IPS-18a (cell line): Measurements from ENCODE around the gene NCAPD3.
A peak's percentile ranks its signal among the peaks of the same experiment; 100 is the strongest.

ENCODE experiments used
- H3K27ac ChIP-seq: one replicate; pipeline ENCODE4 v1.5.1; 2013; ENCODE audit warnings: low read length
- H3K27me3 ChIP-seq: one replicate; pipeline ENCODE4 v1.6.1; 2013; ENCODE audit warnings: mild to moderate bottlenecking, low read length; ENCODE audit not compliant: control insufficient read depth, insufficient read depth
- H3K36me3 ChIP-seq: one replicate; pipeline ENCODE4 v1.6.1; 2013; ENCODE audit warnings: low read depth, low read length; ENCODE audit not compliant: control insufficient read depth
- H3K4me1 ChIP-seq: one replicate; pipeline ENCODE4 v1.6.1; 2013; ENCODE audit warnings: low read depth, low read length; ENCODE audit not compliant: control insufficient read depth
- H3K4me3 ChIP-seq: one replicate; pipeline ENCODE4 v1.5.1; 2013; ENCODE audit warnings: low read length
- H3K9ac ChIP-seq: one replicate; pipeline ENCODE4 v1.6.1; 2013; ENCODE audit warnings: mild to moderate bottlenecking, low read length, moderate library complexity
- H3K9me3 ChIP-seq: one replicate; pipeline ENCODE4 v1.6.1; 2013; ENCODE audit warnings: low read depth, low read length; ENCODE audit not compliant: control insufficient read depth

NCAPD3 gene

GRCh38 chr11:134139873-134140331, 83.9 kb downstream of the NCAPD3 start:
- no peak overlapping the region for H3K4me3 ChIP-seq
- H3K9ac ChIP-seq = no peak overlapping the region
- H3K9me3 ChIP-seq = peaks cover 23% of the 10 kb centered on the region
- peaks cover 18% of the 10 kb centered on the region for H3K36me3 ChIP-seq
- no peaks in the 10 kb centered on the region for H3K4me1 ChIP-seq
- no peaks in the 10 kb centered on the region for H3K27me3 ChIP-seq
- no peak overlapping the region for H3K27ac ChIP-seq

DNA sequence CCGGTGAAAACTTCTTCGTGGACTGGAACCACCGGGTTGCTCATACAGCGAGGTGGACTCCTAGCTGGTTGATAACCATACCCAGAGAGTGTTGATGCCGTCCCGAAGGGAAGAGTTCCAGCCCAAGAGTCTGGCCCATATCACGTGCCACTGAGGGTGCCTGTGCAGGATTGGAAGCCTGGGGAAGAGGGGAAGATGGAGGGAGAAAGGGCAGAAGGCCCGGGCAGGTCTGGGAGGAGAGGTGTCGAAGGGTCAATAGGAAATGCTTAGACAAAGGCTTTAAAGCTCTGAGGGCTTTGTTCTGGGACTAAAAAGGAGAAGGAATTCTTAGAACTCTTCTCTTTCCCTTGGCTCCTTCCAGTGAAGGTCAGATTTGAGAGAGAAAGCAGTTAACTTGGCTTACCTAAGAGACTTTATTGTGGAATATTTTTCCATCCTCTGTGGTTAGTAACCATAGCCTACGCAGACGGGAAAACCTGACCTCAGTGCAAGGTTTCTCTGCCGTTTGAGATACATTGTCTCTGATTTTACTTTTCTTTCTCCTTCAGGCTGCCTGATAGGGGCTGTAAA, 84.4 kb downstream of the NCAPD3 start:
- H3K27ac ChIP-seq = no peak overlapping the region

DNA sequence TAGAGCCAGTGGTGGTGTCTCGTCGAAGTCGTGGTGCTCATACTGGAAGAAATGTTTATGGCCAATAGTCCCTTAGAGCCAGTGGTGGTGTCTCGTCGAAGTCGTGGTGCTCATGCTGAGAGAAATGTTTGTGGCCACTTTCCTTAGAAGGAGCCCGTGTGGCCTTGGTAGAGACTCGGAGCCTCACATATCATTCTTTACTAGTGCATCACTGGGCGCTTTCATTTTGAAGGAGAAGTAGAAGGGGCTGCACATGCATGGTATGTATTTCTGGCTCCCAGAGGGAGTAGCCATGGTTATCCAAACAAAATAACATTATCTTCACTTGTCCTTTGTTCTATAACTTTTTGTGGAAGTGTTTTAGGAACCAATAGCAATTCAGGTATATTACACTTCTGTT, 85.4 kb downstream of the NCAPD3 start:
- Histone ChIP-seq H3K4me1 (no peaks in the 10 kb centered on the region), H3K9ac (no peak overlapping the region), H3K27ac (no peak overlapping the region), H3K4me3 (no peak overlapping the region), H3K36me3 (peaks cover 14% of the 10 kb centered on the region), H3K27me3 (no peaks in the 10 kb centered on the region), H3K9me3 (peaks cover 13% of the 10 kb centered on the region)

More for the DNA sequence above, 84.4 kb downstream of the NCAPD3 start:
- no peak overlapping the region for H3K9ac ChIP-seq
- H3K4me1 ChIP-seq = no peaks in the 10 kb centered on the region
- H3K4me3 ChIP-seq = no peak overlapping the region
- no peaks in the 10 kb centered on the region for H3K27me3 ChIP-seq
- H3K9me3 ChIP-seq = peaks cover 20% of the 10 kb centered on the region
- peaks cover 14% of the 10 kb centered on the region for H3K36me3 ChIP-seq

GRCh38 chr11:134134167-134134566, 89.6 kb downstream of the NCAPD3 start:
- Histone ChIP-seq H3K36me3 (no peaks in the 10 kb centered on the region), H3K27ac (no peak overlapping the region), H3K9ac (no peak overlapping the region), H3K9me3 (no peaks in the 10 kb centered on the region), H3K4me3 (no peak overlapping the region), H3K4me1 (no peaks in the 10 kb centered on the region), H3K27me3 (no peaks in the 10 kb centered on the region)

DNA sequence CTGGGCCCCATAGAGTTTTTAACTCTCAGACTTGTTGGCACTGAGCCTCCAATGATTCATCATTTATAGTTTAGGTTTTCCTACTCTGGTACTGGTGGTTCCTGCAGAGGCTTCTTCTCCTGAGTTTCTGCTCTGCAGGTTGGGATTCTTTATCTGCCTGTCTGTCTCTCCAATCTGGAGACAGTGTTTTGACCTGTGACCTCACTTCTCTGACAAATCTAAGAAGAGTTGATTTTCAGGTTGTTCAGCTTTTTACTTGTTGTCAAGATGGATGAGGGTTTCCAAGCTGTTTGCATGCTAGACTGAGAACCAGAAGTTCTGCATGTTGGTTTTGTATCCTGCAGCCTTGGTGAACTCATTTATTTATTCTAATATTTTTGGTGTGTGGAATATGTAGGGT, 91.0 kb downstream of the NCAPD3 start:
- Histone ChIP-seq H3K36me3 (no peaks in the 10 kb centered on the region), H3K27ac (no peak overlapping the region), H3K9me3 (no peaks in the 10 kb centered on the region), H3K27me3 (no peaks in the 10 kb centered on the region), H3K9ac (no peak overlapping the region), H3K4me1 (peaks cover 5% of the 10 kb centered on the region), H3K4me3 (no peak overlapping the region)

DNA sequence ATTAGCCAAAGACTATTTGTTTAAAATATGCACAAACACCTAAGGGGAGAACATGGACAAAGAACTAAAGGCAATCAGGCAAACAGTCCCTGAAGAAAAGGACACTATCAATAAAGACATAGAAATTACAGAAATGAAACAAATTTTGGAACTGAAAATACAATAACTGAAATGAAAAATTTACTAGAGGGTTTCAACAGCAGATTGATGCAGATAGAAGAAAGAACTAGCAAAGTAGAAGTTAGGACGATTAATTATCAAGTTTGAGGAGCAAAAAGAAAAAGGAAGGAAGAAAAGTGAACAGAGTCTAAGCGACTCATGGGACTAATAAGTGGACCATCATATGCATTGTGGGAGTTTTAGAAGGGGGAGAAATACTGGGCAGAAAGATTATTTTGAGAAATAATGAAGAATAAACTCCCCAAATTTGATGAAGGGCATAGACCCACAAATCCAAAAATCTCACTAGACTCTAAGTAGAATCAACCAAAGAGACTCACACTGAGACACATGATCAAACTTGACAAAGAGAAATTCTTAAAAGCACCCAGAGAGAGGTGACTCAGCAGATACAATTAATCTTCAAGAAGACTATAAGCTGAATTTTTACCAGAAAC, 92.0 kb downstream of the NCAPD3 start:
- Histone ChIP-seq H3K36me3 (no peaks in the 10 kb centered on the region), H3K27ac (no peak overlapping the region), H3K27me3 (no peaks in the 10 kb centered on the region), H3K4me1 (peaks cover 5% of the 10 kb centered on the region), H3K9me3 (no peaks in the 10 kb centered on the region), H3K4me3 (no peak overlapping the region), H3K9ac (no peak overlapping the region)

DNA sequence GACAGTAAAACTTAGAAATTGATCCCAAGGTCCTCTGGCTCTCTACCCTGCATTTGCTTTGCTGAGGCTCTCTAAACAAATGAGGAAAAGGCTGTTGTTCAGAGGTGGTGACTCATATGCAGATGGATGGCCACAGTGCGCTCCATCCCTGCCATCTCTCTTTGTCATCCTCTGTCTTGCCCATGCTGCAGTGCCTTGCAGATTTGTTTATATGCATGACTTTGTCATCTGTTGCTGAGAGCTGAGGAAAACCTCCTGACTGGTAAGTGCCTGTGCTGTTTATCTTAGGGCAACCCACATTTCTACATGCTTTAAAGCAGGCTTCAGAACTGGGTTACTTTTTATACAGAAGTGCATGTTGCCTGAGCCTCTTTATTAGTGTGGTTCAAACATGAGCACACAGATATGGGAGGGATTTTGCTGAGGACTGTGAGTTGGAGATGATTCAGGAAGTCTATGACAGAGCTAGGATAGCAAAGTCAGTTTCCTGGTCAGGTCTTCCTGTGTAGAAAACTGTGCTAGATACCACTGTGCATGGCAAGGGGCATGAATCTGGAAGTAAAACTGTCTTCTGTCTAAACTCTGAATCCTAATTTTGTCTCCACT, 97.4 kb downstream of the NCAPD3 start:
- Histone ChIP-seq H3K27ac (no peak overlapping the region), H3K4me3 (no peak overlapping the region)

GRCh38 chr11:134125507-134125906, 98.3 kb downstream of the NCAPD3 start:
- Histone ChIP-seq H3K9me3 (no peaks in the 10 kb centered on the region), H3K4me1 (peaks cover 22% of the 10 kb centered on the region), H3K9ac (no peak overlapping the region), H3K27ac (no peak overlapping the region), H3K4me3 (no peak overlapping the region), H3K27me3 (peaks cover 26% of the 10 kb centered on the region), H3K36me3 (no peaks in the 10 kb centered on the region)

More for the DNA sequence above, 97.4 kb downstream of the NCAPD3 start:
- Histone ChIP-seq H3K36me3 (no peaks in the 10 kb centered on the region), H3K27me3 (peaks cover 26% of the 10 kb centered on the region), H3K9me3 (no peaks in the 10 kb centered on the region), H3K4me1 (peaks cover 22% of the 10 kb centered on the region), H3K9ac (no peak overlapping the region)

DNA sequence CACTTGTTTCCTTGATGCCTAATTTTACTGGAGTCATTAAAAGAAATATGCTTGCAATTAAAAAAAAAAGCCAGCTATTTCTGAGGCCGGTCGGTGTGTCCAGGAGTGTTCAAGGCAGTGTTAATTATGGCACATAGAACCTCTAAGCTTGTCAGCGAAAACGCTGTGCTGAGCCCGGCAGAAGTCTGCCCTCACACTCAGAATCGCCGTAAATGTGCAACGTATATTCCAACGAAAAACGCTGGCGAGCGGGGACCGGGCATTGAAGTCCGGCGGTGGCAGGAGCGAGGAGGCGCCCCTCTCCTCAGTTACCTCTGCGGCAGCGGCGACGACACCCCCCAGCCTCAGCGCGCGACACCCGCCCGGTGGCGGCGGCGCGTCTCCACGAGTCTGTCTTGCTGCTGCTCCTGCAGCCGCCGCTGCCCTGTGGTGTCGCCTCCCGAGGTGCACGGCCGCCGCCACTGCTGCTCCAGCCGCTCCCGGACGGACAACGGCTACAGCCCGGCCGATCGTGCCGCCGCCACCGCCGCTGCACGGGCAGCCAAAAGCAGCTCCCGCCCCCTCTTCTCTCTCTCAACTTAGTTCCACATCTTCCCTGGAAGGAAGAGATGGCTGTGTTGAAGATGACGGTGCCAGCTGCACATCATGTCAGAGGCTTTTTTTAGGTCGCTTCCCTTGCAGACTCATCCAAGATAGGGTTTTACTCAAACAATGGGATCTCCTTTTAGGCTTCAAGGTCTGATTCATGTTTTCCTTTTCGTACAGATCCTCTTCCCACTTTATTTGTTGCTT, 98.9 kb downstream of the NCAPD3 start:
- H3K9ac ChIP-seq = no peak overlapping the region
- peak overlapping the region; percentile 52 for H3K4me3 ChIP-seq
- no peaks in the 10 kb centered on the region for H3K36me3 ChIP-seq
- no peaks in the 10 kb centered on the region for H3K9me3 ChIP-seq
- peaks cover 26% of the 10 kb centered on the region for H3K27me3 ChIP-seq
- H3K4me1 ChIP-seq = peaks cover 22% of the 10 kb centered on the region
- H3K27ac ChIP-seq = no peak overlapping the region

GRCh38 chr11:134120921-134121526, 102.7 kb downstream of the NCAPD3 start:
- Histone ChIP-seq H3K27ac (no peak overlapping the region), H3K27me3 (peaks cover 26% of the 10 kb centered on the region), H3K9me3 (no peaks in the 10 kb centered on the region), H3K9ac (no peak overlapping the region), H3K36me3 (no peaks in the 10 kb centered on the region), H3K4me3 (no peak overlapping the region), H3K4me1 (peaks cover 11% of the 10 kb centered on the region)

GRCh38 chr11:134120143-134120850, 103.5 kb downstream of the NCAPD3 start:
- peaks cover 19% of the 10 kb centered on the region for H3K27me3 ChIP-seq
- H3K9me3 ChIP-seq = no peaks in the 10 kb centered on the region
- H3K36me3 ChIP-seq = no peaks in the 10 kb centered on the region
- H3K4me3 ChIP-seq = no peak overlapping the region
- peaks cover 11% of the 10 kb centered on the region for H3K4me1 ChIP-seq
- H3K9ac ChIP-seq = no peak overlapping the region
- H3K27ac ChIP-seq = no peak overlapping the region
